ENCODE measurements around the gene MARCHF3.

DNA sequence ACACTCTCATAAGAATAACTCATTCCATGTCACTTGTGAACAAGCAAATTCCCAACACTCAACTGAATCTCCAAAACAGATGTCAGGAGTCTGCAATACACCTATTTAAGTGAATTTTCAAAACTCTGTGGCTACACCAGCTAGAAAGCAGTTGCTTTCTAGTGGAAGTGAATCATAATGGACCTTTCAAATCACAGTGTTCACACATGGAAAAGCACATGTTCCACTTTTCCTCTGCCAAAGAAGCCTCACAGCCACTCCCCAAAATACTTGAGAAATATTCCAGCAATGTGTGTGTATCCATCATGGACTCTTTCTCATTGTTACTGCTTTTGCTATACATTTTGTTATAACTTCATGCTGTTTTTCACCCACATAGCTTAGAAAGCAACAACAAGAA is 17.4 kb downstream of the MARCHF3 start:
- TF ChIP-seq, protein P1, sequence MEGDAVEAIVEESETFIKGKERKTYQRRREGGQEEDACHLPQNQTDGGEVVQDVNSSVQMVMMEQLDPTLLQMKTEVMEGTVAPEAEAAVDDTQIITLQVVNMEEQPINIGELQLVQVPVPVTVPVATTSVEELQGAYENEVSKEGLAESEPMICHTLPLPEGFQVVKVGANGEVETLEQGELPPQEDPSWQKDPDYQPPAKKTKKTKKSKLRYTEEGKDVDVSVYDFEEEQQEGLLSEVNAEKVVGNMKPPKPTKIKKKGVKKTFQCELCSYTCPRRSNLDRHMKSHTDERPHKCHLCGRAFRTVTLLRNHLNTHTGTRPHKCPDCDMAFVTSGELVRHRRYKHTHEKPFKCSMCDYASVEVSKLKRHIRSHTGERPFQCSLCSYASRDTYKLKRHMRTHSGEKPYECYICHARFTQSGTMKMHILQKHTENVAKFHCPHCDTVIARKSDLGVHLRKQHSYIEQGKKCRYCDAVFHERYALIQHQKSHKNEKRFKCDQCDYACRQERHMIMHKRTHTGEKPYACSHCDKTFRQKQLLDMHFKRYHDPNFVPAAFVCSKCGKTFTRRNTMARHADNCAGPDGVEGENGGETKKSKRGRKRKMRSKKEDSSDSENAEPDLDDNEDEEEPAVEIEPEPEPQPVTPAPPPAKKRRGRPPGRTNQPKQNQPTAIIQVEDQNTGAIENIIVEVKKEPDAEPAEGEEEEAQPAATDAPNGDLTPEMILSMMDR (IDR thresholded peaks at IDR 0.05; ENCODE audit: low read length): no peak
- TF ChIP-seq EZH2phosphoT487 (IDR thresholded peaks at IDR 0.05; ENCODE audit: low read length): no peak

Measured in MM.1S (cell line).